RWPE1 (cell line): ENCODE results near the gene SH3PXD2A.

Source experiments
- CTCF ChIA-PET: fragments of 350-600 bp; sonication (Branson Sonifier 250); formaldehyde crosslinking; extraction: SDS; loops from one replicate; lab custom pipeline; 2021; lab: Yijun Ruan, JAX
- POLR2A ChIA-PET: fragments of 400-600 bp; formaldehyde crosslinking; extraction: SDS; loops from one replicate; lab custom pipeline; 2020; ENCODE audit warnings: antibody characterized with exemption; ENCODE audit not compliant: low non-redundant PET; lab: Yijun Ruan, JAX
- DNase-seq: peaks from one replicate; pipeline ENCODE4 v3.0.0; 2012; ENCODE audit warnings: low spot score
- H3K27ac ChIP-seq: fragments of 450-650 bp; 2 replicates; pipeline ENCODE4 v1.5.1; 2017
- CTCF ChIP-seq: fragments of 450-650 bp; conservative IDR thresholded peaks from 2 replicates; pipeline ENCODE4 v1.5.1; 2017; ENCODE audit warnings: low read depth, mild to moderate bottlenecking

SH3PXD2A gene

GRCh38 chr10:103792547-103792946 lies 62.8 kb downstream of the SH3PXD2A start:
- peak; percentile 48 for DNase-seq
- no peak for TF ChIP-seq CTCF
- CTCF ChIA-PET: interaction anchor here (1.2 kb wide), 1 partner anchor 75 kb away, joined by 3 read pairs; no protein-coding TSS in a partner anchor
- H3K27ac ChIP-seq: no peak overlapping the region
- POLR2A ChIA-PET: no interaction called here

- POLR2A ChIA-PET: no interaction called here
- TF ChIP-seq CTCF: no peak
- CTCF ChIA-PET: interaction anchor here (0.7 to 1.2 kb wide), 3 partner anchors 11 to 74 kb away, joined by 3 read pairs; no protein-coding TSS in a partner anchor
- peak overlapping the region; percentile 50 for H3K27ac ChIP-seq
- no peak for DNase-seq
These were observed 63.5 kb downstream of the SH3PXD2A start for GRCh38 chr10:103791858-103792257.

GRCh38 chr10:103791291-103791690 lies 64.1 kb downstream of the SH3PXD2A start:
- POLR2A ChIA-PET: no interaction called here
- no peak for DNase-seq
- TF ChIP-seq CTCF: no peak
- CTCF ChIA-PET: interaction anchor here (0.7 to 1.0 kb wide), 2 partner anchors 56 to 105 kb away, joined by 3 read pairs; no protein-coding TSS in a partner anchor
- H3K27ac ChIP-seq: peak overlapping the region; percentile 50

- ChIA-PET POLR2A (no interaction called here), CTCF (interaction anchor here (1.0 to 1.6 kb wide), 2 partner anchors 9 to 104 kb away, joined by 3 to 4 read pairs; no protein-coding TSS in a partner anchor)
- DNase-seq: no peak
- H3K27ac ChIP-seq: peak overlapping the region; percentile 91
- no peak for TF ChIP-seq CTCF
These were observed 64.8 kb downstream of the SH3PXD2A start for GRCh38 chr10:103790580-103790979.

- TF ChIP-seq CTCF: no peak
- H3K27ac ChIP-seq: peak overlapping the region; percentile 91
- ChIA-PET POLR2A (interaction anchor here (0.6 to 0.7 kb wide), 2 partner anchors 67 to 113 kb away, joined by 3 to 4 read pairs; no protein-coding TSS in a partner anchor), CTCF (interaction anchor here (0.7 to 1.6 kb wide), 3 partner anchors 8 to 90 kb away, joined by 3 to 4 read pairs (median 4); no protein-coding TSS in a partner anchor)
- DNase-seq: peak; percentile 59
These were observed 65.6 kb downstream of the SH3PXD2A start for GRCh38 chr10:103789771-103790201.

- DNase-seq: no peak
- no peak for TF ChIP-seq CTCF
- ChIA-PET CTCF (interaction anchor here (1.0 to 1.6 kb wide), 2 partner anchors 7 to 74 kb away, joined by 3 to 4 read pairs; no protein-coding TSS in a partner anchor), POLR2A (interaction anchor here (0.6 to 0.7 kb wide), 2 partner anchors 67 to 70 kb away, joined by 3 to 4 read pairs; no protein-coding TSS in a partner anchor)
- H3K27ac ChIP-seq: peak overlapping the region; percentile 91
These were observed 66.2 kb downstream of the SH3PXD2A start for GRCh38 chr10:103789161-103789560.
